ENCODE data around the gene SF3B1.
"Not testable (repeated sequence)": the region's sequence is repeated elsewhere in the genome, so short reads cannot be mapped to it uniquely, and the experiment has no call there.

The SF3B1 gene

DNA sequence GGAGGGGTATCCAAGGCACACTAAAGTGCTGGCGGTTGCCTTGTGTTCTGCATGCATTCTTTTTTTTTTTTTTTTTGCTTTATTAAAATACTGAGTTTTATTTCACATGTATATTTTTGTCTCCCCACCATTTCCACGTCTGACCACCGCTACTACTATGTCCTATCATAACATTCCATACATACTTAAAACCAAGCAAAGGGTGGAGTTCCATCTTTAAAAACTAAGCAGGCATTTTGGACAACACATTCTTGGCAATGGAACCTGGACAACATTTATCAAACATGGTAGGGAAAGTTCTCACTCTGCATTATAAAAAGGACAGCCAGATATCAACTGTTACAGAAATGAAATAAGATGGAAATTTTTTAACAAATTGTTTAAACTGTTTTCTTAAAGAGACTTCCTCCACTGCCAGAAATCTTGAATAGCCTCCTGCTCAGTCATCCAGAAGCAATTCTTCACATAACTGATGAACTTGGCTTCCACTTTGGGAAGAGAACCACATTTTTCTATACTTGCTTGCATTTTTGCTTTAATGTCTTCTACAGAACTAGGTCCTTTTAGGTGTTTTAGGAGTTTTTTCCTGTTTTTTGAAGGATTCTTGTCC lies 55.4 kb downstream of the SF3B1 start:
- not testable (repeated sequence) for DNase-seq

DNA sequence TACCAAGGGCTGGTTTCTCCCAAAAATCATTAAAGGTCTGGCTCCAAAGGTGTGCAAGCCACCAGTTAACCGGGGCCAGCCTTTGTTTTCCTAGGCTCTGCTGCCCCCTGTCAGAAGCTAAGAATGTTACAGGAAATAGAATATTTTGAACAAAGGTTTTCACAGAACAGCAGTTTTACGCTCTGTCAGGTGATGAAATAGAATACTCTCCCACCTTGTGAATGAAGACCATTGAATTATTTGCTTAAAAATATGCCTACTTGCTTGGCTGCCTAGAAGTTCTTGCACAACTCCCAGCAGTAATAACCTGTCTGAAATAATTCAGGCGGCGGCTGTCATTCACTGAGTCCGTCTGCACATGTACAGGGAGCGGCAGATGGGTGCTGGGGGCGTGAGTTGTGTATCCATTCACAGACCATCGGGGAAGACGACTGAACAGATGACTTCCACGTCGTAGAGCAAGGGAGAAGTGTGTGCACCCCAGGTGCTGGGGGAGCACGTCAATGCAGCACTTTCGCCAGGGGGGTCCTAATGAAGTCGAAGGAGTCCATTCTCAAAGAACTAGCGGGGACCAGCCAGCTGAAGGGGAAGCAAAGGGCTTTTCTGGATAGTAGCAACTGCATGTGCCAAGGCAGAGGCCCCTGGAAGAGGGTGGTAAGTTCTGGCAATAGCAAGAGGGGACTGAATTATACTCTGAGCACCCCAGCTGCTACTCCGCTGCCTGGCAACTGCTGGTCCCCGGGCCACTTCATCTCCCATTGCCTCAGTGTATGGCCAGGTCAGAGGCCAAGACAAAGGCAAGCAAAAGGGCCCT lies 56.1 kb downstream of the SF3B1 start:
- peak; percentile 27 for DNase-seq

DNA sequence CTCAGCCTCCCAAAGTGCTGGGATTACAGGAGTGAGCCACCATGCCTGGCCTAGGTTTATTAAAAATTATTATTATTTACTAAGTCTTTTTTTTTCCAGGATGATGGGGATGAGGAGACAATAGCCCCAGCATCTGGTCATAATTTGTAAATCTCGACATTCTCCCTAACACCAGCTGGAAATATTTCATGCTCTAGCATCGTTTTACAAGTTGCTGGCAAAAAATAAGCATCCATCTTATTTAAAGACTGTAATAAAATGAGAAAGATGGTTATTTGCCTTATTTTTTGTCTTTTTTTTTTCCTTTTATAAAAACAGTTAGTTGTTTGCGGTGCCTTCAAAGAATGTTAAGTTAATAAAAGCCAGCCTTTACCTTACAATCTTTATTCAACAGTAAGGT lies 56.7 kb downstream of the SF3B1 start:
- no peak for DNase-seq

DNA sequence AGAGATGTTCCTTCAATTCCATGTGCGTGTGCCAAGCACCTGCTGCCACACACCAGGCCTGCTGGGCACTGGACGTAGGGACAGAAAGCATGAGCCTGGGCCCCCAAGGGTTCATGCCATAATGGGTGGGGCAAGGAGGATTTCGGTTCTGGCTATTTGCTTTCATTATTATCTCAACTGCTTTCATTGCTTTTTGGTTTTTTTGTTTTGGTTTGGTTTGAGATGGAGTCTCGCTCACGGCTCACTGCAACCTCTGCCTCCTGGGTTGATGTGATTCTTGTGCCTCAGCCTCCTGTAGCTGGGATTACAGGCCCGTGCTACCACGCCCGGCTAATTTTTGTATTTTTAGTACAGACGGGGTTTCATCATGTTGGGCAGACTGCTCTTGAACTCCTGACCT lies 57.2 kb downstream of the SF3B1 start:
- no peak for DNase-seq

DNA sequence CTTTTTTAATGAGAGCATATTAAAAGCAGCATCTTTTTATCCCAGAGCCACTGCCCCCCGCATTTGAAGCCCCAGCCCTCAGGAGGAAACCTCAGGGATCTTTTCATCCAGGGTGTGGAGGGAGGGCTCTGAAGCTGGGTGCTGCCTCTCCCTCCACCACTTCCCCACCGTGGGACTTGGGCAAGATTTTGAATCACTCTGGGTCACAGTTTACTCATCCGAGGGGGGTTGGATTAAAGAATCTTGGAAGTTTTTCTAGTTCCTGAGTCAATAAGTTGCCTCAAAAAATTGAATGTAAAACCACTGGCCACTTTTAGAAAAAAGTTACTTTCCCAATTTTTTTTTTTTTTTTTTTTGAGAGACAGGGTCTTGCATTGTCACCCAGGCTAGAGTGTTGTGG lies 62.2 kb downstream of the SF3B1 start:
- DNase-seq = no peak

DNA sequence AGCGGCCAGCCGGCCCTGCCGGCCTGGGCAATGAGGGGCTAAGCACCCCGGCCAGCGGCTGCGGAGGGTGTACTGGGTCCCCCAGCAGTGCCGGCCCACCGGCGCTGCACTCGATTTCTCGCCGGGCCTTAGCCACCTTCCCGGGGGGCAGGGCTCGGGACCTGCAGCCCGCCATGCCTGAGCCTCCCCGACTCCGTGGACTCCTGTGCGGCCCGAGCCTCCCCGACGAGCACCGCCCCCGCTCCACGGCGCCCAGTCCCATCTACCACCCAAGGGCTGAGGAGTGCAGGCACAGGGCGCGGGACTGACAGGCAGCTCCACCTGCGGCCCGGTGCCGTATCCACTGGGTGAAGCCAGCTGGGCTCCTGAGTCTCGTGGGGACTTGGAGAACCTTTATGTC lies 64.2 kb downstream of the SF3B1 start:
- DNase-seq = not testable (repeated sequence)

DNA sequence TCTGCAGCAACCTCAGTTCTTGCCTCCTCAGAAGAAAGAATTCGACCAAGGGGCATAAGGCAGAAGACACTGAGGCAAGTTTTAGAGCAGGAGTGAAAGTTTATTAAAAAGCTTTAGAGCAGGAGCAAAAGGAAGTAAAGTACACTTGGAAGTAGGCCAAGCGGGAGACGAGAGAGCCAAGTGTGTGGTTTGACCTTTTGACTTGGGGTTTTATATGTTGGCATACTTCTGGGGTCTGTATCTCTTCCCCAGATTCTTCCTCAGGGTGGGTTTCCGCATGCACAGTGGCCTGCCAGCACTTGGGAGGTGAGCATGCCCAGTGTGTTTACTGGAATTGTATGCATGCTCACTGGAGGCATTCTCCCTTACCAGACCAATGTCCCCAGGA lies 64.9 kb downstream of the SF3B1 start:
- no peak for DNase-seq

DNA sequence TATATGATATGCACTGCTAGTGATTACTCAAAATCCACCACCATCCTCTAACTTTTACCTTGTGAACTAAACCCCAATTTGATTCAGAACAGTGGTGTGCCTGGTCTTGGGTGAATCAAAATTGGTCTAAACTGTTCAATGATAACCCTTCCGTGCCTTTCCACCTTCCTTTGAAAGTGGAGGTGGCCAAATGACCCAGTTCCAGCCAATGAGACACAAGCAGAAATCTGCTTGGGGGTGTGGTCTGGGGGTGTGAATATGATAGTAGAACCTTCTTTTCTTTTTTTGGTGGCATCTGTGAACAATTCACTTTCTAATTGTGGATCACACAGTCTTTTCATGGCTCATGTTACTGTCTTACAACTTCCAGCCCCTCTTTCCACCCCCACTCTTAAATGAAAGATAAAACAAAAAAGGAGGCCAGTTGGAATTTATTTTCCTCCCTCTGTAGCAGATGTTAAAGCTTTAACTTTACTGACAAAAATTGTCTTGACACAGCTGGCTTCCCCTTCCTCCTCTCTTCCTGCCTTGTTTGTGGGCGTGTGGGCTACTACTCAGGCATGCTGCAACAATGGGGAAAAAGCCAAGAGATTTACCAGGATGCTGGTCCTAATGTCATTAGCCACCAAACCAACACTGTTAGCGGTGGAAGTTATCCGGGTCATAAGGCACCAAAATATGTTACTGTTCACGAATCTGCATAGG lies 65.4 kb downstream of the SF3B1 start:
- no peak for DNase-seq

DNA sequence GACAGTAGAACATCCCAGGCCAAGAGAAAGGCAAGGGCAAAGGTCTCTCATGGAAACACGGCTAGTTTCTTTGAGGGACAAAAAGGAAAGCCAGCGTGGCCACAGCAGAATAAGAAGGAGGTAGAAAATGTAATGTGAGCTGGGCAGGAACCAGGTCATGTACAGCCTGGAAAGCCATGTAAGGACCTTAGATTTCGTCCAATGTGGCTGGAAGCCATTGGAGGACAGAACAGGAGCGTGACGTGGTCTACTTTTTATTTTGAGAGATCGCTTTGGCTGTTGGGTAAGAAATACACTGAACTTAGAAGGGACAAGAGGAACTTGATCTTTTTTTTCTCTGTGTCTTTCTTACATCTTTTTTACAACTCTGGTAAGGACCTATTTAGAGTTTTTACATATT lies 66.4 kb downstream of the SF3B1 start:
- no peak for DNase-seq

DNA sequence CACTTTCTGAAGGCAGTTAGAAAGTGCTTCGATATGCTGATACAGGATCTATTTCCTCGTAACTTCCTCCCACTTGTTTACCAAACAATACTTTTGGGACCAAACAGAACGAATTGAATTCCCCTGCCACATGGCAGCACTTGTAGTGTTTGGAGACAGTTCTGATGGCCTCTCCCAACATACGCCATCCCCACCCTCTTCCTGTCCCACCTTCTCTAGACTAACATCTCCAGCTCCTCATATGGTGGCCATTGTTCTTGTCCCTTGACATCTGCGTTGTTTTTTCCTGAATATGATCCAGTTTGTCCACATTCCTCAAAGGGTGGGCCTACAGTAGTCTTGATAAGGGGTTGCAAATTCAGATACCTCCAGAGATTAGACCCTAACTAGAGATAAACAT lies 70.8 kb downstream of the SF3B1 start:
- no peak for DNase-seq

DNA sequence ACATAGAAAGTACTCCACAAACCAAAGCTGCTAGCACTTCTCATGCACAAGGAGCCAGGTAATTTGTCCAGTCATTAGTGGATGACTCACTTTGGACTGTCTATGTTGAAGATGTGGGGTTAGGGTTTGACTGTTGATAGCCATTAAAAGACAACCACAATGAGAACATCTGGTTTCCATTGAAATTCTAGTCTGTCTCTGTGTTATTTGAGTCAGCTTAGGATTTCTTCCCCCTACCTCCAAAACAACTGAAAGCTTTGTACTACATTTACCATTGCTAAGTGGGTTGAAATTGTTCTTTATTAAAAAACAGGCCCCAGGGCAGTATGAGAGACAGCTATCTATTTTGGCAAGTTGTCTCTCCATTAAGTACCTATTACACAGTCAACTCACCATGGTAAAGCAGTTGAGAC lies 74.1 kb downstream of the SF3B1 start:
- peak; percentile 50 for DNase-seq

DNA sequence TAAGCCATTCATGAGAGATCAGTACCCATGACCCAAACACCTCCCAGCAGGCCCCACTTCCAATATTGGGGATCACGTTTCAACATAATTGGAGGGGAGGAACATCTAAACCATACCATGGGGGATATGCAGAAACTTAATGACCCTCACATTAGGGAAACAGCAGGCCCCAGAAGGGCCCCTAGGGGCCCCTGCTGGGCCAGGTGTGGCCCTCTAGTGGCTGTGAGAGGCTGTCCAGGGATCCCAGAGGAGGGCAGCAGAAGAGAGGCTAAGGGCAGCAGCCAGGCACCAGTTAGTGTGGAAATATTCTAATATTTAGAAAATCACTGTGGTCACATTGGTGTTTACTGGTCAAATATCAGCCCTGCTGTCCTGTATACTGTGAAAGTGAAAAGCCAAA lies 75.0 kb downstream of the SF3B1 start:
- DNase-seq = no peak

DNA sequence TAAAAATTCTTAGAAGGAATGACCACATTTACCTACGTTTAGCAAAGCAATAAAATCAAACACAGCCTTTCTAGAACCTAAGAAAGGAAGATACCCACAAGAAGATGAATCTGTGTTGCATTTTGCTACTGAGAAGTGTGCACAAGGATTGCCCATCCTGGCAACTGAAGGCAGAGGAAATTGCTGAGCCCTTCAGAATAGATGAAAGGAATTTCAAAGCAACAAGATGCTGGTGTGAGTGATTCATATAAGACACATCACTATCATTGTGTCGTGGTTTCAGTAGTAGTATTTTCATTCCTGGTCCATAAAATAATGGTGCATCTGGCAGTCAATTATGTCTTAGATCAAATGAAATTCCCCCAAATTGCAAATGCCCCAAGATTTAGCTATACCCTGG lies 75.9 kb downstream of the SF3B1 start:
- DNase-seq = no peak

DNA sequence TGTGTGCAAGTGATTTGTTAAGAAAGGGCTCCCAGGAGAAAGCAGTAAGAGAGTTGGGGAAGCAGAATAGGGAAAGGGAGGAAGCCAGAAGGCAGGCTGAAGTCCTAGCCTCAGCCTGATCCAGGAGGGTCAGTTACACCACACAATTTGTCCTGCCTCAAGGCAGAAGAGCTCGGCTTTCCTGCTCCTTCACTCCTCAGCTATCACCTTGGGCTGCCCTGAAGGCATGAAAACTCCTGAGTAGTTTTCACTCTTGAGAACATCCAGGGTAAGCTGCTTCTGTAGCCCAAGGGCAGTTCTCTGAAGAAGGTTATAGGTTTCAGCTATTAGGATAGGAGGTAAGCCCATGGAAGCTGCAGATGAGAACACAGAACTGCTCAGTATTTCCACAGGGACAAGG lies 76.8 kb downstream of the SF3B1 start:
- DNase-seq = no peak

DNA sequence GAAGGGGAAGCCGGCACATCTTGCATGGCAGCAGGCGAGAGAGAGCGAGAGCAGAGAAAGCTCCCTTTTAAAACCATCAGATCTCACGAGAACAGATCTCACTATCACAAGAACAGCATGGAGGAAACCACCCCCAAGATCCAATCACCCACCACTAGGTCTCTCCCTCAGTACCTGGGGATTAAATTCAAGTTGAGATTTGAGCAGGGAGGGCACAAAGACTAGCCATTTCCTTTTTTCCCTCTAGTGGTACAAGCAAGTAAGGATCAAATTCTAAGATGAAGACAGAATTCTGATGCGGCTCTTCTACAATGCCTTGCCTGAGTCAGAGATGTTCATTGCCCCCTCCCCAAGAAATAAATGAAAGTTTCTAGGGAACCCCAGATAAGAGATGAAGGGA lies 78.7 kb downstream of the SF3B1 start:
- DNase-seq = no peak

DNA sequence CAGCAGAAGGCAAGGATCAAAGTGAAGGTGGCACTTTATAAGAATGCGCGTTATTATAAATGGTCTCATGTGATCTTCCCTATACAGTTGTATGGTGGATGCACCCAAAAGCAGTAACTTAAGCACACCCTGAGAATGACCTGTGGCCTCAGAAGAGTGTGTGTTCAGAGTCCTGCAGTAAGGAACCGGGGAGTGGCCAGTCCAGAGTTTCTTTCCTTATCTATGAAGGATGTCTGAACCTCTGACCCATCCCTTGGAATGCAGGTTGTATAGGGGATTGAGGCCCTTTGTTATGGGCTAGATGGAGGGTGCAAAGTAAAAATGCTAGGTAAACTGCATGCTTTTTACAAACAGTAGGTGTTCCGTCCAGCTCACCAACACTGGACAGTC lies 80.7 kb downstream of the SF3B1 start:
- no peak for DNase-seq

DNA sequence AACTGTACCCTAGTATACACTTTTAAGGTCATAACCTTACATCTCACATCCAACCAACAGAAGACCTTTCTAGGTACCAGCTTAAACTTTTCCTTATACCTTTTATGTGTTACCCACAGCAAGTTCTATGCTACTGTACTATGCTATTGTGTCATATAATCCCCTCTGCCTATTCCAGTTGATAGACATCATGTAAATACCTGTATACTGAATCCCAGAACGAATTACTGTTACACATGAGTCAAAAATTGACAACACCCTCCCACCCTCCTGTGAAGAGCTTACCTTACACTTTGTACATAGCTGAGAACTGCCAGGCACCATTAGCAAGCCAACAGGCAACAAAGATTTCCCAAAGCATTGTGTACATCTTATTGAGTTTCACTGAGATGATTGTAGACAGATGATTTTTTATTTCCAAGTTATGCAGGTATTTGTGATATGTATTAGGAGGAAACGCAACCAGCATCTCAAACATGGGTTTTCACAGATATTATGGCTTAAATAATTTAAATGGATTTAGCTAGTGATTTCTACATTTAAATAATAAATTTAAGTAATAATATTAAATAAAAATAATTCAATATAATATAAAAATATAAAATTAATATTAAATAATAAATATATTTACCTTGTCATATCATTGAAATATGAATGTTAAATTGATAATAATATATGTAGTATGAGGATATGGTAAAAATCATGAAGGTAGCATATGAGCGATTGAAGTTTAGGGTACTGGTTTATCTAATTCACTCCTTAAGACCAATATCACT lies 81.2 kb downstream of the SF3B1 start:
- DNase-seq = no peak

DNA sequence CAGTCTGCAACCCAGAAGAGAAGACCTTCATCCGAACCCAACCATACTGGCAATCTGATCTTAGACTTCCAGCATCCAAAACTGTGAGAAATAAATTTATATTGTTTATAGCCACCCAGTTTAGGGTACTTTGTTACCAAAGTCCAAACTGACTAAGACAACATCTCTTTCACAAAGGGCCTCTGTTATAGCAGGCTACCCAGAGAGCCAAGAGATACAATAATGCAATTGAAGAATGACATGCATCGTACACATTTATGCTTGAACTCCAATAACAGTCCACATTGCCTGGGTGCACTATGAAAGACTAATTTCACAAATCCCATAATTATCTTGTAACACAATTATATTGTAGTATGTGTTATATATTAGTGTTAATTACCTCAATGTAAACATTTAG lies 85.1 kb downstream of the SF3B1 start:
- DNase-seq = no peak

DNA sequence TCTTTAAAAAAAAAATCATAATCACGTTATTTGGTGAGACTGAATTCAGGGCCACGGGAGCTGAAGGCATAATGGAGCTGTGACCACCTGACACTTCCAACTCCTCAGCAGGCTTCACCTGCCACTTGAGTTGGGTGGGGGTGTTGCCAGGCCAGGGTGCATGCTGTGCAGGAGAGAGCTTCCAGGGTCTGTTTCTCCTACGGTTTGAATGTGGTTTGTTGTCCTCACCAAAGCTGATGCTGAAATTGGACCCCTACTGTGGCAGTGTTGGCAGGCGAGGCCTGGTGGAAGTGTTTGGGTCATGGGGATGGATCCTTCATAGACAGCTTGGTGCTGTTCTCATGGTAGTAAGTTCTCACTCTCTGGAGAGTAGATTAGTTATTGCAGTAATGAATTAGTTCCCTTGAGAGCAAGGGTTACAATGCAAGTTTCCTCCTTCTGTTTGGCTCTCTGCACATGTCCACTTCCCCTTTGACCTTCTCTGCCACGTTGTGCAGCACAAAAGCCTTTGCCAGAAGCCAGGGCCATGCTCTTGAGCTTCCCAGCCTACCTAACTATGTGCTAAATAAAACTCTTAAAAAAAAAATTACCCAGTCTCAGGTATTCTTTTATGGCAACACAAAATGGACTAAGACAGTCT lies 86.0 kb downstream of the SF3B1 start:
- no peak for DNase-seq

DNA sequence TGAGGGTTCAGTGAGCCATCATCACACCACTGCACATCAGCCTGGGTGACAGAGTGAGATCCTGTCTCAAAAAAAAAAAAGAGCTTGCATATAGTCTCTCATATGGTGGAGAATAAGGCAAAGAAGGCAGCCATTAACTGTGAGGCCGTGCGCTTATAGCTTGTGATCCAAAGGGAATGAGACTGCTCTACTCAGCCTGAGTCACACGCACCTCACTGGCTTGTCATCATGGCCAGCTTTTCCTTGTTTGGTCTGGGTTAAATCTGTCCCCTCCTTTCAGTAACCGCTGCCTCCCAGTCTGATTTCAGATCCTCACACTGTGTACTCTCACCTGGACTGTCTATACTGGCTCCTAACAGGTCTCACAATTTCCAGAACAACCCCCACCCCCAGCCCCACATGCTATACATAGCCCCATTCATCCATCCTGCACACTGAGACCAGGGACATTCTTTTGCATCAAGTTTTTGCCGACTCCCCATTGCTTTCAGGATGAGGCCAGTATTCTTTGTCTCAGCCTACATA lies 88.9 kb downstream of the SF3B1 start:
- DNase-seq = no peak

DNA sequence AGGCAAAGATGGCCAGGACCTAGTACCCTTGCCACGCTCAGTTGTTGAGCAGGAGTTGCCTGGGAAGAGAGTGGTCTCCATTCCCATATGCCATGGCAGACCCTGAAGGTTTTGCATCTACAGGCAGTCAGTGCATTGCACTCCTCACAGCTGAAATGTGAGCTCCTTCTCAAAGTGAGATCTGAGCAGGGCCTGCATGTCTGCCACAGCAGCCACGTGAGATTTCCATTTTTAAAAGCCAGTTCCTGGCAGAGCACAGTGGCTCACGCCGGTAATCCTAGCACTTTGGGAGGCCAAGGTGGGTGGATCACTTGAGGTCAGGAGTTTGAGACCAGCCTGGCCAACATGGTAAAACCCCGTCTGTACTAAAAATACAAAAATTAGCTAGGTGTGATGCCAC lies 90.9 kb downstream of the SF3B1 start:
- DNase-seq = not testable (repeated sequence)

DNA sequence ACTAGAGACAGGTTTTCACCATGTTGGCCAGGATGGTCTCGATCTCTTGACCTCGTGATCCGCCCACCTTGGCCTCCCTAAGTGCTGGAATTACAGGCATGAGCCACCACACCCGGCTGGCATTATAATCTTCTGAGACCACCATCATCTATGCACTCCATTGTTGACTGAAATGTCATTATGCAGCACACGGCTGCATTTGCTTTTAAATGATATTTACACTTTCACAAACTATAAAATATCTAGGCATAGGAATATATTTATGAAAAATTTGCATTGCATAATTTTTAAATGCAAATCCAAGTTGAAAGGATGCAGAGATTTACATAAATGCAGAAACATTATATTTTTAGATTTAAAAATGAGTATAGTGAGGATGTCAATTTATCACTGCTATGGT lies 94.2 kb downstream of the SF3B1 start:
- no peak for DNase-seq

All from NCI-H1048 (cell line).